Measurements from ENCODE around the gene WNT3A. TPM values are rescaled to one million over a fixed set of nuclear protein-coding genes. Genes with fewer than 3 reads are reported as not detected.

The WNT3A gene
- total and polyA plus RNA-seq, 2 of the 4 experiments (the other 2 are of a cell fraction): not detected

DNA sequence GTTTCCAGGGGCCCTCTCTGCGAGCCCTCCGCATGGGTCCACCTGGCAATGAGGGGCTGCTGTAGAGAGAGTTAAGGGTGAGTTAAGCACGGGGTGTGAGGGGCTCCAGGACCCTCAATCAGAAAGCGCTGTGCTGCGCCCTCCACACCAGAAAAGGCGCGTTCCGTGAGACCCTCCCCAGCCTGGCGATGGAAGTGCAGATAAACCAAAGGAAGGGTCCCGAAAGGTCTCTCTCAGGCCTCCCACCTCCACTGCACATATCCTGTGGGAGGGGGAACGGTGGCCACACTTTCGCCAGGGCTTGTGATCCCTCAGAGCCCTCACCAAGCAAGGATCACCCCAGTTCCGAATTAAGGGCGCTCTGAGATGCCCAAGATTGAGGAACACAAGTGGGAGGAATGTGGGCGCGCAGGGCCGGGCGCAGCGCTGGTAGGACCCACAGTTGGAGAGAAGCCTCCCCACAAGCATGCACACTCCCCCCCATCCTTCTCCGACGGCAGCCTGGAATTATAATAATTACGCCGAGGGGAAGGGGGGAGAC, 1.1 kb downstream of the WNT3A start:
- Histone ChIP-seq H2BK15ac (ENCODE audit: low read depth, low read length) (no peak overlapping the region), H4K5ac (ENCODE audit: low read depth, low read length) (no peak overlapping the region), H3K4me1 (ENCODE audit: control insufficient read depth, insufficient read depth, low read length) (no peaks in the 10 kb centered on the region), H3K23ac (ENCODE audit: low read depth, low read length) (no peak overlapping the region), H2BK20ac (ENCODE audit: low read depth, low read length) (no peak overlapping the region), H3K4me2 (ENCODE audit: low read depth, low read length) (no peak overlapping the region), H2BK120ac (ENCODE audit: low read depth, low read length) (no peak overlapping the region), H2AK5ac (ENCODE audit: low read depth, low read length) (no peak overlapping the region), H3K79me1 (ENCODE audit: low read depth in 1 of 2, low read length in 2 of 2) (no peaks in the 10 kb centered on the region), H3K9me1 (ENCODE audit: insufficient read depth, low read length) (no peaks in the 10 kb centered on the region), H4K91ac (ENCODE audit: insufficient read depth, low read depth, low read length) (no peak overlapping the region), H3K9me3 (ENCODE audit: control insufficient read depth, insufficient read depth, low read length) (no peaks in the 10 kb centered on the region), H3K14ac (replicated peaks; ENCODE audit: low read depth, low read length) (no peak overlapping the region), H2AFZ (replicated peaks; ENCODE audit: low read length, poor library complexity) (no peak overlapping the region), H3K9ac (ENCODE audit: low read depth, low read length) (no peak overlapping the region), H4K20me1 (ENCODE audit: insufficient read depth, low read length) (no peaks in the 10 kb centered on the region; the same call in 1 of the 2 replicates), H3K56ac (ENCODE audit: extremely low read depth, insufficient read depth, low read length) (no peak overlapping the region), H2BK5ac (ENCODE audit: low read depth, low read length, poor library complexity, severe bottlenecking) (no peak overlapping the region), H2AK9ac (replicated peaks; ENCODE audit: low read depth, low read length, poor library complexity) (no peak overlapping the region), H3K4ac (ENCODE audit: low read depth, low read length) (no peak overlapping the region), H3K18ac (ENCODE audit: low read depth, low read length) (no peak overlapping the region), H3K27me3 (ENCODE audit: control insufficient read depth, insufficient read depth, low read length) (peaks cover 78% of the 10 kb centered on the region), H3K36me3 (ENCODE audit: control insufficient read depth, insufficient read depth, low read length) (no peaks in the 10 kb centered on the region), H3K4me3 (ENCODE audit: insufficient read depth, low read depth, low read length) (no peak overlapping the region), H4K8ac (ENCODE audit: low read depth in 2 of 2, low read length in 2 of 2) (no peak overlapping the region), H3K27ac (ENCODE audit: insufficient read depth, low read length) (no peak overlapping the region)
- ChIA-PET CTCF (no interaction called here), POLR2A (ENCODE audit: unreplicated experiment) (no interaction called here)
- in situ Hi-C loops (cut with MboI; ENCODE audit: low sequenced_read_pairs): no loop called here
- no TSS peak for BruUV-seq (replicated peaks)
- dilution Hi-C loops (cut with HindIII; ENCODE audit: low sequenced_read_pairs, unreplicated experiment): no loop called here
- no CpG with 5 or more reads among the region's 23 CpGs for whole genome bisulfite sequencing, 2 experiments (ENCODE audit: extremely low coverage in 2 of 2, insufficient read length in 1 of 2)
- no peak for DNase-seq
- TF ChIP-seq CTCF (conservative IDR thresholded peaks at IDR 0.05; ENCODE audit: low read depth, low read length) (no peak), USF2 (IDR thresholded peaks at IDR 0.05; ENCODE audit: low read depth, low read length) (no peak), RFX5 (IDR thresholded peaks at IDR 0.05; ENCODE audit: low read depth, low read length) (no peak), CEBPB (IDR thresholded peaks at IDR 0.05; ENCODE audit: low read depth, low read length) (no peak), SMC3 (IDR thresholded peaks at IDR 0.05; ENCODE audit: low read depth, low read length) (no peak), BHLHE40 (IDR thresholded peaks at IDR 0.05; ENCODE audit: low read depth, low read length) (no peak), RAD21 (IDR thresholded peaks at IDR 0.05; ENCODE audit: low read length) (no peak), NFE2L2 (IDR thresholded peaks at IDR 0.05; ENCODE audit: low read depth, low read length) (no peak), POLR2A (IDR thresholded peaks at IDR 0.05; ENCODE audit: low read depth, low read length) (no peak), MXI1 (IDR thresholded peaks at IDR 0.05; ENCODE audit: borderline replicate concordance, low read depth, low read length) (no peak), FOS (IDR thresholded peaks at IDR 0.05; ENCODE audit: low read depth, low read length) (no peak), RCOR1 (IDR thresholded peaks at IDR 0.05; ENCODE audit: insufficient replicate concordance, low read length) (no peak), MAFK (IDR thresholded peaks at IDR 0.05; ENCODE audit: low read depth, low read length) (no peak), MAZ (IDR thresholded peaks at IDR 0.05; ENCODE audit: borderline replicate concordance, low read depth, low read length) (no peak), CHD1 (IDR thresholded peaks at IDR 0.05; ENCODE audit: low read depth, low read length) (no peak)
- TF ChIP-seq, protein P1, sequence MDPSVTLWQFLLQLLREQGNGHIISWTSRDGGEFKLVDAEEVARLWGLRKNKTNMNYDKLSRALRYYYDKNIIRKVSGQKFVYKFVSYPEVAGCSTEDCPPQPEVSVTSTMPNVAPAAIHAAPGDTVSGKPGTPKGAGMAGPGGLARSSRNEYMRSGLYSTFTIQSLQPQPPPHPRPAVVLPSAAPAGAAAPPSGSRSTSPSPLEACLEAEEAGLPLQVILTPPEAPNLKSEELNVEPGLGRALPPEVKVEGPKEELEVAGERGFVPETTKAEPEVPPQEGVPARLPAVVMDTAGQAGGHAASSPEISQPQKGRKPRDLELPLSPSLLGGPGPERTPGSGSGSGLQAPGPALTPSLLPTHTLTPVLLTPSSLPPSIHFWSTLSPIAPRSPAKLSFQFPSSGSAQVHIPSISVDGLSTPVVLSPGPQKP (IDR thresholded peaks at IDR 0.05; ENCODE audit: borderline replicate concordance, low read depth, low read length): no peak
- intact Hi-C loops (cut with micrococcal nuclease): no loop called here
- ATAC-seq (ENCODE audit: low read depth): no peak
